BLaER1 treated with 17β-estradiol and CSF1 and Interleukin-3, amounts not matched to agents 10 nM and 100 nM (cell line): ENCODE measurements around the gene MBLAC2.

Experiments used
- H3K27ac ChIP-seq, 11 experiments: shearing (Covaris generic); formaldehyde crosslinking; 2 replicates each; pipeline ENCODE4 v1.8.1; 2022
- H3K27me3 ChIP-seq, 11 experiments: shearing (Covaris generic); formaldehyde crosslinking; 2 replicates each; pipeline ENCODE4 v1.8.1; 2022
- H3K36me3 ChIP-seq, 11 experiments: shearing (Covaris generic); formaldehyde crosslinking; 2 replicates each; pipeline ENCODE4 v1.8.1; 2022
- H3K4me1 ChIP-seq, 10 experiments: shearing (Covaris generic); formaldehyde crosslinking; 2 replicates each; pipeline ENCODE4 v1.8.1; 2022
- H3K4me2 ChIP-seq, 11 experiments: shearing (Covaris generic); formaldehyde crosslinking; 2 replicates each; pipeline ENCODE4 v1.8.1; 2022
- H3K4me3 ChIP-seq, 10 experiments: shearing (Covaris generic); formaldehyde crosslinking; 2 replicates each; pipeline ENCODE4 v1.8.1; 2022
- H3K9ac ChIP-seq, 11 experiments: shearing (Covaris generic); formaldehyde crosslinking; 2 replicates each; pipeline ENCODE4 v1.8.1; 2022
- H3K9me3 ChIP-seq, 11 experiments: shearing (Covaris generic); formaldehyde crosslinking; replicated peaks in 1 of 11; 2 replicates each; pipeline ENCODE4 v1.8.1; 2022
- H4K20me1 ChIP-seq, 11 experiments: shearing (Covaris generic); formaldehyde crosslinking; 2 replicates each; pipeline ENCODE4 v1.8.1; 2022
- Cebpa-rat ChIP-seq, 11 experiments: shearing (Covaris generic); IDR thresholded peaks; 2 replicates each; pipeline ENCODE4 v1.8.1; 2022

MBLAC2 gene

GRCh38 chr5:90494043-90494442 lies 19.5 kb upstream of the MBLAC2 start:
- Histone ChIP-seq H4K20me1 (no peaks in the 10 kb centered on the region), H3K4me3 (no peak overlapping the region), H3K9me3 (peaks cover 8 to 21% (median 15%) of the 10 kb centered on the region in 11 experiments; a peak in 19 of 22 replicates), H3K36me3 (peaks cover 0 to 67% (median 35%) of the 10 kb centered on the region in 11 experiments; a peak in 18 of 22 replicates), H3K27ac (no peak overlapping the region), H3K4me1 (peaks cover 0 to 3% (median 0%) of the 10 kb centered on the region in 10 experiments; a peak in 1 of 20 replicates), H3K27me3 (no peaks in the 10 kb centered on the region), H3K9ac (no peak overlapping the region), H3K4me2 (no peak overlapping the region)
- no peak for TF ChIP-seq Cebpa-rat (IDR thresholded peaks at IDR 0.05)

- no peak for TF ChIP-seq Cebpa-rat (IDR thresholded peaks at IDR 0.05)
- Histone ChIP-seq H3K27ac (no peak overlapping the region), H3K36me3 (peaks cover 0 to 76% (median 27%) of the 10 kb centered on the region in 11 experiments; a peak in 18 of 22 replicates), H3K27me3 (no peaks in the 10 kb centered on the region), H3K4me2 (no peak overlapping the region), H4K20me1 (no peaks in the 10 kb centered on the region), H3K9me3 (peaks cover 0 to 3% (median 2%) of the 10 kb centered on the region in 11 experiments; a peak in 15 of 22 replicates), H3K9ac (no peak overlapping the region), H3K4me1 (peaks cover 0 to 8% (median 0%) of the 10 kb centered on the region in 10 experiments; a peak in 2 of 20 replicates), H3K4me3 (no peak overlapping the region)
These were observed 14.2 kb upstream of the MBLAC2 start for GRCh38 chr5:90488791-90489190.

GRCh38 chr5:90484540-90484939 lies 10.0 kb upstream of the MBLAC2 start:
- Histone ChIP-seq H4K20me1 (no peaks in the 10 kb centered on the region), H3K27me3 (no peaks in the 10 kb centered on the region), H3K27ac (no peak overlapping the region), H3K4me3 (no peak overlapping the region), H3K4me2 (no peak overlapping the region), H3K4me1 (peaks cover 0 to 8% (median 0%) of the 10 kb centered on the region in 10 experiments; a peak in 2 of 20 replicates), H3K9ac (no peak overlapping the region), H3K36me3 (peaks cover 0 to 43% (median 13%) of the 10 kb centered on the region in 11 experiments; a peak in 10 of 22 replicates), H3K9me3 (no peaks in the 10 kb centered on the region)
- no peak for TF ChIP-seq Cebpa-rat (IDR thresholded peaks at IDR 0.05)

DNA sequence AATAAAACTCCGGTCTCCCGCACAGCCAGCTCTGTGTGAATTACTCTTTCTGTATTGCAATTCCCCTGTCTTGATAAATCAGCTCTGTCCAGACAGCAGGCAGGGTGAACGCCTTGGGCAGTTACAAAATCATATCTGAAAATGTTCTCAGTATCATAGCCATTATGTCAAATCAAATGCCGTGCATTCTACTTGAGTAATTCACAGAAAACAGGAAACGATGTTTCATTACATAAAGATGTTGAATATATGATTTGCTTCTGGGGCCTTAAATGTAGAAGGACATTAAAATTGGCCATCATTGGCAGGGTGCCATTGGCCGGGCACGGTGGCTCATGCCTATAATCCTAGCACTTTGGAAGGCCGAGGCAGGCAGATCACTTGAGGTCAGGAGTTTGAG lies 8.6 kb upstream of the MBLAC2 start:
- no peaks in the 10 kb centered on the region for H3K27me3 ChIP-seq
- H3K36me3 ChIP-seq = peaks cover 0 to 41% (median 14%) of the 10 kb centered on the region in 11 experiments; a peak in 10 of 22 replicates
- H3K9ac ChIP-seq = no peak overlapping the region
- H3K4me1 ChIP-seq = no peaks in the 10 kb centered on the region
- H4K20me1 ChIP-seq = no peaks in the 10 kb centered on the region
- no peak overlapping the region for H3K27ac ChIP-seq
- H3K4me2 ChIP-seq = no peak overlapping the region
- no peak for TF ChIP-seq Cebpa-rat (IDR thresholded peaks at IDR 0.05)
- H3K9me3 ChIP-seq = no peaks in the 10 kb centered on the region
- no peak overlapping the region for H3K4me3 ChIP-seq

DNA sequence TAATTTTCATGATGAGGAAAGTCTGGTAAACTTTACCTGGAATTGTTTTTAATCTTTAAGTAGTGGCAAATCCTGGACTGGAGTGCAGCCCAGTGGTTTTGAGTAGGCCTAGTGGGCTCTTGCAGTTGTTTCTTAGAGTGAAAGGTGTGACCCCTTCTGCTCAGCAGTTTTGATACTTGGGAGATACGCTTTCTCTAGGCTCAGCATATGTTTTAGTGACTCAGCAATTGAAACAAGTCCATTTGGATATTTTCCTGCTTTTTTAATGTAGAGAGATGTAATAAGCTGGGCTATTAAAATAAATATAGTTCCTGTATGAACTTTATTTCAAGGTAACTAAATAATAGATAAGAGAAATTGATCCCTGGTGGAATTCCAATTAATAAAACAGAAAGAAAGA lies 6.1 kb upstream of the MBLAC2 start:
- peaks cover 0 to 20% (median 4%) of the 10 kb centered on the region in 11 experiments; a peak in 7 of 22 replicates for H3K36me3 ChIP-seq
- peaks cover 0 to 17% (median 10%) of the 10 kb centered on the region in 10 experiments; a peak in 15 of 20 replicates for H3K4me1 ChIP-seq
- TF ChIP-seq Cebpa-rat (IDR thresholded peaks at IDR 0.05) = no peak
- no peaks in the 10 kb centered on the region for H3K9me3 ChIP-seq
- H3K9ac ChIP-seq = no peak overlapping the region
- no peak overlapping the region for H3K4me2 ChIP-seq
- no peaks in the 10 kb centered on the region for H3K27me3 ChIP-seq
- H3K27ac ChIP-seq = no peak overlapping the region
- no peaks in the 10 kb centered on the region for H4K20me1 ChIP-seq
- no peak overlapping the region for H3K4me3 ChIP-seq

DNA sequence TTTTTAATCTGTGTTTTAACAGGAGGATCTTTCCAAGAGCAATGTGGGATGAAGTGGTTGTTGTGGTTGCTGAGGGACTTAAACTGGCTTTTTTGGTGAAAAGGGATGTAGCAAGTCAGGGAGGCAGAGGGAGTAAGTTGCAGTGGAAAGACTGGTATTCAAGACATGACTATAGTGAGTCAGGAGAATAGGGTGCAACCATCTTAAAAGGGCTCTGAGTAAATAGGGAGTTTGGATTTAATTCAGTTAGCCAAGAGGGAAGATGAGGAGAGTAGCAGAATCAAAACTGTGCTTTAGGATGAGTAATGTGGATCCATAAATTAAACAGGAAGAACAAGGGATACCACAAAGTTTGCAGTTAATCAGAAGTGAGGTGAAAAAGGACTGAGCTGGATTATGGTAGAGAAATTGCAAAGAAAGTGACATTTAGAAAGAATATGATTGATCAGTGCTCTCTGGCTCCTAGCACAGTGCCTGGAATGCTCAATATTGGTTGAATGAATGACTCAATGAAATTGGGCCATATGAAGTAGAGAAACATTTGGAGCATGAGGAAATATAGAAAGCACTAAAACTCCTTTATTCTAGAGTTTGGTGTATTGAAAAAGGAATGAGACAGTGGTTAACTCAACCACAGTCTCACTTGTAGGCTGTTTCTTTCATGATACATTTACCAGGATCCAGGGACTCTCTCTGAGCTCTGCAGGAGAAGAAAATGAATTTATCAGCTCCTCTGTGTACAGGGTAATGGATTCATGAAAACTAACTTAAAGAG lies 5.2 kb upstream of the MBLAC2 start:
- Histone ChIP-seq H3K36me3 (peaks cover 0 to 13% (median 0%) of the 10 kb centered on the region in 11 experiments; a peak in 5 of 22 replicates), H3K4me3 (no peak overlapping the region), H3K9ac (no peak overlapping the region), H4K20me1 (no peaks in the 10 kb centered on the region), H3K27ac (no peak overlapping the region), H3K4me2 (no peak overlapping the region), H3K27me3 (no peaks in the 10 kb centered on the region), H3K9me3 (no peaks in the 10 kb centered on the region), H3K4me1 (peaks cover 0 to 26% (median 19%) of the 10 kb centered on the region in 10 experiments; a peak in 16 of 20 replicates)
- no peak for TF ChIP-seq Cebpa-rat (IDR thresholded peaks at IDR 0.05)

GRCh38 chr5:90477621-90478215 lies 3.1 kb upstream of the MBLAC2 start:
- H3K27me3 ChIP-seq = no peaks in the 10 kb centered on the region
- no peak overlapping the region for H3K27ac ChIP-seq
- H3K4me1 ChIP-seq = peaks cover 7 to 34% (median 28%) of the 10 kb centered on the region in 10 experiments
- H4K20me1 ChIP-seq = no peaks in the 10 kb centered on the region
- H3K4me2 ChIP-seq = peak overlapping the region in 6 of 11 experiments; percentile 2 to 19 (median 12); a peak in 3 of 22 replicates
- H3K4me3 ChIP-seq = no peak overlapping the region
- H3K9ac ChIP-seq = no peak overlapping the region
- H3K36me3 ChIP-seq = peaks cover 0 to 7% (median 0%) of the 10 kb centered on the region in 11 experiments; a peak in 4 of 22 replicates
- H3K9me3 ChIP-seq = no peaks in the 10 kb centered on the region
- no peak for TF ChIP-seq Cebpa-rat (IDR thresholded peaks at IDR 0.05)

- H3K9me3 ChIP-seq = no peaks in the 10 kb centered on the region
- no peak overlapping the region for H3K4me3 ChIP-seq
These were observed 2.5 kb upstream of the MBLAC2 start for GRCh38 chr5:90477073-90477472.

GRCh38 chr5:90476391-90476790 lies 1.8 kb upstream of the MBLAC2 start:
- Histone ChIP-seq H3K9ac (no peak overlapping the region), H4K20me1 (no peaks in the 10 kb centered on the region), H3K27ac (no peak overlapping the region), H3K4me3 (no peak overlapping the region), H3K27me3 (no peaks in the 10 kb centered on the region), H3K36me3 (peaks cover 0 to 13% (median 0%) of the 10 kb centered on the region in 11 experiments; a peak in 5 of 22 replicates), H3K4me2 (peak overlapping the region in 7 of 11 experiments; percentile 87 to 95 (median 91); a peak in 7 of 22 replicates), H3K9me3 (no peaks in the 10 kb centered on the region), H3K4me1 (peaks cover 11 to 41% (median 31%) of the 10 kb centered on the region in 10 experiments)
- no peak for TF ChIP-seq Cebpa-rat (IDR thresholded peaks at IDR 0.05)

More at GRCh38 chr5:90477073-90477472, 2.5 kb upstream of the MBLAC2 start:
- no peaks in the 10 kb centered on the region for H4K20me1 ChIP-seq
- H3K27me3 ChIP-seq = no peaks in the 10 kb centered on the region
- H3K4me2 ChIP-seq = peak overlapping the region in 4 of 11 experiments; percentile 5 to 19 (median 12); a peak in 4 of 22 replicates
- no peak for TF ChIP-seq Cebpa-rat (IDR thresholded peaks at IDR 0.05)
- peaks cover 0 to 7% (median 0%) of the 10 kb centered on the region in 11 experiments; a peak in 4 of 22 replicates for H3K36me3 ChIP-seq
- no peak overlapping the region for H3K9ac ChIP-seq
- no peak overlapping the region for H3K27ac ChIP-seq
- peaks cover 11 to 38% (median 31%) of the 10 kb centered on the region in 10 experiments for H3K4me1 ChIP-seq
